ENCODE results near the gene PPM1E.
A peak's percentile ranks its signal among the peaks of the same experiment; 100 is the strongest.
"Not testable (repeated sequence)": the region's sequence is repeated elsewhere in the genome, so short reads cannot be mapped to it uniquely, and the experiment has no call there.

Gene PPM1E

DNA sequence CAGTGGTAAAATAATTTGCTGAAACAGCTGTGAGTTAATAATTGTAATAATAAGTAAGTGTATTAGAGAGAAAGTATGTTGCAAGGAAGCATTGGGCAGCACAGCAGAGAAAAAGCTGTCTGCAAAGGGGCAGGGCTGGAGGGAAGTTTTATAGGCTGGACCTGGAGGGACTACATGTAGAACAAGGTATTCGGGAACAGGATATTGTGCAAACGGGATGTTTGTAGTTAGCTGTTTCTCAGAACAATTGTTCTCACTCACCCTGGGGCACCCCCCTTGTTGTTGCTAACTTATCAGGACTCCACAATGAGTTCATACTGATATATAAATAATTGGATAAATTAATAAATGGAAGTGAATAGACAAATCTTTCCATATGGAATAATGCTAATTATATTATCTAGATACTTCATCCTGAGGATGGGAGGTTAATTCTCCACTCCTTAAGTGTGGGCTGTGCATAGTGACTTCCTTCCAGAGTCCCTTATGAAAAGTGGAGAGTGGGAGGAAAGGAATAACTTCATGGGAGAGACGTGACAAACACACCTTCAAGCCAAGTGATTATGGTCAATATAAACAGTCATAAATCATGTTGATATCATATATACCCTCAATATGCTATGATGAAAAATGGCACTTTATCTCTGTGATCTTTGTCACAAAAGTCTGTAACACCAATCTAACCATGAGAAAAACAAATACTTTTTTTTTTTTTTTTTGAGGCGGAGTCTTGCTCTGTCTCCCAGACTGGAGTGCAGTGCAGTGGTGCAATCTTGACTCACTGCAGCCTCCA lies 85.4 kb downstream of the PPM1E start:
- Histone ChIP-seq H3K4me1 (ENCODE audit: control insufficient read depth, low read length) (peaks cover 58% of the 10 kb centered on the region), H3K4me3 (ENCODE audit: low read length) (no peak overlapping the region), H3K27ac (ENCODE audit: low read depth, low read length) (no peak overlapping the region), H3K9me3 (ENCODE audit: control insufficient read depth, insufficient read depth, low read length) (peaks cover 4% of the 10 kb centered on the region; the same call in 1 of the 2 replicates), H4K20me1 (ENCODE audit: control insufficient read depth, insufficient read depth, low read depth, low read length) (no peaks in the 10 kb centered on the region), H3K79me2 (ENCODE audit: control insufficient read depth, low read length) (peaks cover 68% of the 10 kb centered on the region), H3F3A (ENCODE audit: control insufficient read depth, insufficient read depth) (peaks cover 11% of the 10 kb centered on the region; the same call in 1 of the 2 replicates), H3K4me2 (ENCODE audit: low read length) (no peak overlapping the region), H3K36me3 (ENCODE audit: control insufficient read depth, low read length) (peaks cover 23% of the 10 kb centered on the region), H3K9me2 (replicated peaks; ENCODE audit: control insufficient read depth, low read length) (no peaks in the 10 kb centered on the region), H3K27me3 (ENCODE audit: control insufficient read depth, low read length) (no peaks in the 10 kb centered on the region)
- TF ChIP-seq, protein P1, sequence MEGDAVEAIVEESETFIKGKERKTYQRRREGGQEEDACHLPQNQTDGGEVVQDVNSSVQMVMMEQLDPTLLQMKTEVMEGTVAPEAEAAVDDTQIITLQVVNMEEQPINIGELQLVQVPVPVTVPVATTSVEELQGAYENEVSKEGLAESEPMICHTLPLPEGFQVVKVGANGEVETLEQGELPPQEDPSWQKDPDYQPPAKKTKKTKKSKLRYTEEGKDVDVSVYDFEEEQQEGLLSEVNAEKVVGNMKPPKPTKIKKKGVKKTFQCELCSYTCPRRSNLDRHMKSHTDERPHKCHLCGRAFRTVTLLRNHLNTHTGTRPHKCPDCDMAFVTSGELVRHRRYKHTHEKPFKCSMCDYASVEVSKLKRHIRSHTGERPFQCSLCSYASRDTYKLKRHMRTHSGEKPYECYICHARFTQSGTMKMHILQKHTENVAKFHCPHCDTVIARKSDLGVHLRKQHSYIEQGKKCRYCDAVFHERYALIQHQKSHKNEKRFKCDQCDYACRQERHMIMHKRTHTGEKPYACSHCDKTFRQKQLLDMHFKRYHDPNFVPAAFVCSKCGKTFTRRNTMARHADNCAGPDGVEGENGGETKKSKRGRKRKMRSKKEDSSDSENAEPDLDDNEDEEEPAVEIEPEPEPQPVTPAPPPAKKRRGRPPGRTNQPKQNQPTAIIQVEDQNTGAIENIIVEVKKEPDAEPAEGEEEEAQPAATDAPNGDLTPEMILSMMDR (IDR thresholded peaks at IDR 0.05; ENCODE audit: low read depth, low read length, poor library complexity, severe bottlenecking): no peak
- TF ChIP-seq EZH2phosphoT487 (IDR thresholded peaks at IDR 0.05; ENCODE audit: borderline replicate concordance, low read length): no peak

DNA sequence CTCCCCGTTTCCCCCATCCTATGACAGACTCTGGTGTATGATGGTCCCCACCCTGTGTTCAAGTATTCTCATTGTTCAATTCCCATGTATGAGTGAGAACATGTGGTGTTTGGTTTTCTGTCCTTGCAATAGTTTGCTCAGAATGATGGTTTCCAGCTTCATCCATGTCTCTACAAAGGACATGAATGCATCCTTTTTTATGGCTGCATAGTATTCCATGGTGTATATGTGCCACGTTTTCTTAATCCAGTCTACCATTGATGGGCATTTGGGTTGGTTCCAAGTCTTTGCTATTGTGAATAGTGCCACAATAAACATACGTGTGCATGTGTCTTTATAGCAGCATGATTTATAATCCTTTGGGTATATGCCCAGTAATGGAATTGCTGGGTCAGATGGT lies 90.8 kb downstream of the PPM1E start:
- H3K4me3 ChIP-seq (ENCODE audit: low read length); H3K9me2 ChIP-seq (replicated peaks; ENCODE audit: control insufficient read depth, low read length); H3K27ac ChIP-seq (ENCODE audit: low read depth, low read length); H3K27me3 ChIP-seq (ENCODE audit: control insufficient read depth, low read length); H3K4me2 ChIP-seq (ENCODE audit: low read length); H3F3A ChIP-seq (ENCODE audit: control insufficient read depth, insufficient read depth); H3K9me3 ChIP-seq (ENCODE audit: control insufficient read depth, insufficient read depth, low read length); H4K20me1 ChIP-seq (ENCODE audit: control insufficient read depth, insufficient read depth, low read depth, low read length): not testable (repeated sequence)
- H3K79me2 ChIP-seq (ENCODE audit: control insufficient read depth, low read length): peaks cover 42% of the 10 kb centered on the region
- H3K36me3 ChIP-seq (ENCODE audit: control insufficient read depth, low read length): peaks cover 11% of the 10 kb centered on the region
- H3K4me1 ChIP-seq (ENCODE audit: control insufficient read depth, low read length): peaks cover 21% of the 10 kb centered on the region

DNA sequence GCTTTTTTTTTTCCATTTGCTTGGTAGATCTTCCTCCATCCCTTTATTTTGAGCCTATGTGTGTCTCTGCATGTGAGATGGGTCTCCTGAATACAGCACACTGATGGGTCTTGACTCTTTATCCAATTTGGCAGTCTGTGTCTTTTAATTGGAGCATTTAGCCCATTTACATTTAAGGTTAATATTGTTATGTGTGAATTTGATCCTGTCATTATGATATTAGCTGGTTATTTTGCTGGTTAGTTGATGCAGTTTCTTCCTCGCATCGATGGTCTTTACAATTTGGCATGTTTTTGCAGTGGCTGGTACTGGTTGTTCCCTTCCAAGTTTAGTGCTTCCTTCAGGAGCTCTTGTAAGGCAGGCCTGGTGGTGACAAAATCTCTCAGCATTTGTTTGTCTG lies 94.5 kb downstream of the PPM1E start:
- H3F3A ChIP-seq (ENCODE audit: control insufficient read depth, insufficient read depth); H3K27me3 ChIP-seq (ENCODE audit: control insufficient read depth, low read length); H4K20me1 ChIP-seq (ENCODE audit: control insufficient read depth, insufficient read depth, low read depth, low read length); H3K4me3 ChIP-seq (ENCODE audit: low read length); H3K9me2 ChIP-seq (replicated peaks; ENCODE audit: control insufficient read depth, low read length); H3K27ac ChIP-seq (ENCODE audit: low read depth, low read length); H3K9me3 ChIP-seq (ENCODE audit: control insufficient read depth, insufficient read depth, low read length); H3K4me2 ChIP-seq (ENCODE audit: low read length): not testable (repeated sequence)
- Histone ChIP-seq H3K4me1 (ENCODE audit: control insufficient read depth, low read length) (peaks cover 31% of the 10 kb centered on the region), H3K36me3 (ENCODE audit: control insufficient read depth, low read length) (peaks cover 11% of the 10 kb centered on the region), H3K79me2 (ENCODE audit: control insufficient read depth, low read length) (peaks cover 65% of the 10 kb centered on the region)

DNA sequence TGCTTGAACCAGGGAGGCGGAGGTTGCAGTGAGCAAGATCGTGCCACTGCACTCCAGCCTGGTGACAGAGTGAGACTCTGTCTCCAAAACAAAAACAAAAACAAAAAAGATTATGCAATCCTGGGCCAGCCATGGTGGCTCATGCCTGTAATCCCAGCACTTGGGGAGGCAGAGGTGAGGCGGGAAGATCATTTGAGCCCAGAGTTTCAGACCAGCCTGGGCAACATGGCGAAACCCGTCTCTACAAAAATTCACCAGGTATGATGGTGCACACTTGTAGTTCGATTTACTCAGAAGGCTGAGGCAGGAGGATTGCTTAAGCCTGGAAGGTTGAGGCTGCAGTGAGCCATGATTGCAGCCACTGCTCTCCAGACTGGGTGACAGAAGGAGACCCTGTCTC lies 109.6 kb downstream of the PPM1E start:
- Histone ChIP-seq H3K27ac (ENCODE audit: low read depth, low read length) (peak overlapping the region; percentile 11; the same call in 1 of the 2 replicates), H3K36me3 (ENCODE audit: control insufficient read depth, low read length) (peaks cover 6% of the 10 kb centered on the region), H3K79me2 (ENCODE audit: control insufficient read depth, low read length) (peaks cover 89% of the 10 kb centered on the region), H3F3A (ENCODE audit: control insufficient read depth, insufficient read depth) (peaks cover 5% of the 10 kb centered on the region; the same call in 1 of the 2 replicates), H3K9me2 (replicated peaks; ENCODE audit: control insufficient read depth, low read length) (no peaks in the 10 kb centered on the region), H3K4me3 (ENCODE audit: low read length) (no peak overlapping the region), H3K4me2 (ENCODE audit: low read length) (no peak overlapping the region), H4K20me1 (ENCODE audit: control insufficient read depth, insufficient read depth, low read depth, low read length) (no peaks in the 10 kb centered on the region), H3K27me3 (ENCODE audit: control insufficient read depth, low read length) (no peaks in the 10 kb centered on the region), H3K9me3 (ENCODE audit: control insufficient read depth, insufficient read depth, low read length) (no peaks in the 10 kb centered on the region), H3K4me1 (ENCODE audit: control insufficient read depth, low read length) (peaks cover 77% of the 10 kb centered on the region)
- TF ChIP-seq EZH2phosphoT487 (IDR thresholded peaks at IDR 0.05; ENCODE audit: borderline replicate concordance, low read length): no peak
- TF ChIP-seq, protein P1 (IDR thresholded peaks at IDR 0.05; ENCODE audit: low read depth, low read length, poor library complexity, severe bottlenecking): no peak

All from DOHH2 (cell line).